22Rv1 (cell line): Measurements from ENCODE around the gene PTPRE.

ENCODE experiments used
- H3K27ac ChIP-seq: fragments of 450-650 bp; 2 replicates; pipeline ENCODE4 v1.5.1; 2017
- CTCF ChIP-seq: fragments of 450-650 bp; IDR thresholded peaks from 2 replicates; pipeline ENCODE4 v1.5.1; 2017; ENCODE audit warnings: mild to moderate bottlenecking
- ZFX ChIP-seq: fragments of 450-650 bp; IDR thresholded peaks from 2 replicates; pipeline ENCODE4 v1.6.1; 2017; ENCODE audit warnings: antibody characterized with exemption, borderline replicate concordance

PTPRE gene

DNA sequence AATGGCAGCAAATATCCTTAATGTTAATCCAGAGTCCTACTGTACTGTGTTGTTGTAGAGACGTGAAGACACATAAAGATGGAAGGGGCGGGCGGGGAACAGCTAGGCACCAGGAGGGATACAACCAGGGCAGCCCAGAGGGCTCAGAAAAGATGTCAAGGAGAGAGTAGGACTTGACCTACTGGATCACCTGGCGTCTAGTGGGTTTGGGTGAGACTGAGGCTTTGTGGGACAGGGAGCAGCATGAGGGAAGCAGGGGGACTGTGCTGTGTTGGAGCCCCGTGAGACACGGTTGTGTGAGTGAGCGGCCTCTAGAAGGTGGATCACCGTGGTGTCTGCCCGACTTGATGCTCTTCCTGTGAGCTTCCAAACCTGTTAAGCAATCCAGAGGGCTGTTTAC lies 68.0 kb downstream of the PTPRE start:
- no peak overlapping the region for H3K27ac ChIP-seq
- no peak for TF ChIP-seq ZFX
- no peak for TF ChIP-seq CTCF

GRCh38 chr10:127976286-127976685 lies 69.4 kb downstream of the PTPRE start:
- TF ChIP-seq ZFX (no peak), CTCF (no peak)
- H3K27ac ChIP-seq: no peak overlapping the region

DNA sequence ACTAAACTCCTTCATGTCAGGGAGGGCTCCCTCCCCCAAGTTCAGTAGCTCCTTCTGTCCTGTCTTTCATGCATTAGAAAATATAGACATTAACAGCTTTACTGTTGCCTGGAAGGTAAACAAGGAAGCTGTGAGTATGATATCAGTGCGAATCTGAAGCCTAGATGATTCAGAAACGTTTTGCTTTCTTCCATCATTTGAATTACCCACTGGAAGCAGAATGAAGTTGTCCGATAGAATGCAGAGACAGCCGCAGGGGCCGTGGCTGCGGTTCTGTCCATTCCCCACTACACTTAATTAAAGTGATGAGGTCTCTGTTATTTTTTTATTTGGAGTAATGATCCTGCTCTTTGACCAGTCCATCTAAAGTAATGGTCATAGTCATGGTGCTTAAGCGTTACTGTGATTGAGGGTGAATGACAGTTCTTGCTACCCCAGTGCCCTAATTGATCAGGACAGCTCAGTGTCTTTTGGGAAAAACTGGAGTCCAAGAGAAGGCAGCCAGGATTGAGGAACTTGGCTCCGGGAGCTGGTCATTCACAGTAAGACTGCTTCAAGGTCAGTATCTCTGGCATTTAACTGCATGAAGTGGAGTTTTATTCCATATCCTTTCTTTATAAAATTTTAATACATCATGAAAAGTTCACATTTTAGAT lies 69.9 kb downstream of the PTPRE start:
- no peak overlapping the region for H3K27ac ChIP-seq
- no peak for TF ChIP-seq CTCF
- no peak for TF ChIP-seq ZFX

DNA sequence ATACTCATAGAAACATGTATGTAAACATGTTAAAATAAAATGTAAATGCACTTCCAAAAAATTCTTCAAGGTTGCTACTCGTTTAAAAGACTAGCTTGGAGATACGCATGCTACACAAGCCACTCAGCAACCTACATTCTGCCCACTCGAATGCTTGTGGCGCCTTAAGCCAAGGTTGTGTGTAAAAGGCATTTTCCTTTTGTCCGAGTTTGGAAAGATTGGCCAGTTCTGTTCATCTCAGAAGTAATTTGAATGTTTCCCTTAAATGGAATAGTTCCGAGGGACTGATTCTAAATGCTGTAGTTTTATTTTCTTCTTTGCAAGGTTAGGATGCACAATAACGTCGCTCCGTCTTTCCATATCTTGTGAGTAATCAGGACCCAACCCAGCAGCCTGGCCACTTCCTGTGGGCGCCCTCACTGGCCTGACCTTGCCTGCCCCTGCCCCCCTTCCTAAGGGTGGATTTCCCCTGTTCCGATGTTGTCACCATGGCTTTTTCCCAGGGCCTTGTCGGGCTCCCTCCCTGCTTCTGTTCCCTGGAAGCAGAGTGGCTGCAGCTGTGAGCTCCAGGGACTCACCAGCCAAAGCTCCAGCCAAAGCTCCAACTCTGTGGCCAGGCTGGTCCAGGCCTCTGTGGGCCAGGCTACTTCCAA lies 70.6 kb downstream of the PTPRE start:
- TF ChIP-seq ZFX (no peak), CTCF (no peak)
- H3K27ac ChIP-seq: no peak overlapping the region

GRCh38 chr10:127978481-127978880 lies 71.6 kb downstream of the PTPRE start:
- TF ChIP-seq CTCF: no peak
- TF ChIP-seq ZFX: no peak
- H3K27ac ChIP-seq: no peak overlapping the region

DNA sequence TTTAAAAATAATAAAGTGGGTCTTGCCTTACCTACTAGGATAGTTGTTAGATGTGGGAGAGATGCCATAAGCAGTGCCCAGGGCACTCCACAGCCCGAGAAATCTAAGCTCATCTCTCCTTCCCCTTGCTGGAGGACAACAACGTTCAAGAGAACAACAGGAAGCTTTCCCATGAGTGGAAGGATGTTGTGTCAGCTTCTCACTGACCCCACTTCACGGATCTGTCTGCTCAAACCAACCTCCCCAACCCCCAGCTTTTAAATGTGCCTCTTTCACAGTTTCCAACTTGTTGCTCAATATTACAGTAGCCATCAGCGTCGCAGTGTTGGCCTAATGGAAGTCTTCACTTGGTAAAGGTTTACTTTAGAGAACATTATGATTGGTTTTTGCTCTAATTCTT lies 72.1 kb downstream of the PTPRE start:
- TF ChIP-seq CTCF (no peak), ZFX (no peak)
- no peak overlapping the region for H3K27ac ChIP-seq

DNA sequence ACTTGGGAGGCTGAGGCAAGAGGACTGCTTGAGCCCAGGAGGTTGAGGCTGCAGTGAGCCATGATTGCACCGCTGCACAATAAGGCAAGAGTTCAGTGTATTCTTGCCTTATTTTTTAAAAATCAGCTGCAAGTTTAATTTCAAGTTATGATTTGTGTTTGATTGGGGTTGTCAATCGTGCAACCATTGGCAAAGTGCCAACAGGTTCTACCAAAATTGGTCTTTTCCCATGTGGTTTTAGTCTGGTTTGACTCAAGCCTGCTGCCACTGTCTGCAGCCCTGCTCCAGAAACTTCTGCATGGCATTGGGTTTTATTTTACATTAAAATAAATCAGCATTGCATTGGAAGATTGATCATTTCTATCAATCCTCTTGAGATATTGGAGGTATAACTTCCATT lies 72.7 kb downstream of the PTPRE start:
- TF ChIP-seq ZFX (no peak), CTCF (no peak)
- no peak overlapping the region for H3K27ac ChIP-seq
